Measurements from ENCODE around the gene GMPS. TPM values are rescaled to one million over a fixed set of nuclear protein-coding genes. Genes with fewer than 3 reads are reported as not detected.
A peak's percentile ranks its signal among the peaks of the same experiment; 100 is the strongest.
"Not testable (repeated sequence)": the region's sequence is repeated elsewhere in the genome, so short reads cannot be mapped to it uniquely, and the experiment has no call there.

Gene GMPS
- total and polyA plus RNA-seq, 4 experiments from 2014 or later = 50.5 to 103 (median 64.1) TPM

DNA sequence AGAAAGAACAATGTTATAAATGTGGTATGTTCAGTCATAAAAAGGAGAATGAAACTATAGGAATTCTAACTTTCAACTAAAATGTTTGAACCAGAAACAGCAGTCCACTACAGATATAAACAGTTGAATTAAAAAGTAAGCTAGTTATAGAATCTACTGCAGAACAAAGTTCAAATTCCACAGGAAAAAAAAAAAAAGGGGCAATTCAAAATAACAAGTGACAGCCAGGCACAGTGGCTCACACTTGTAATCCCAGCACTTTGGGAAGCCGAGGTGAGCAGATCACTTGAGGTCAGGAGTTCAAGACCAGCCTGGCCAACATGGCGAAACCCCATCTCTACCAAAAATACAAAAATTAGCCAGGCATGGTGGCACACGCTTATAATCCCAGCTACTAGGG is 21.0 kb upstream of the GMPS start:
- H3K4me3 ChIP-seq (ENCODE audit: low read length in 2 of 2); H3K36me3 ChIP-seq (ENCODE audit: insufficient read depth, low read length); H3K9me3 ChIP-seq (ENCODE audit: control insufficient read depth in 1 of 2, low read length in 2 of 2); H3K27ac ChIP-seq (ENCODE audit: low read depth, low read length); intact Hi-C loops (cut with micrococcal nuclease); H3K27me3 ChIP-seq (ENCODE audit: insufficient read depth, low read length); H3K9me3 Mint-ChIP-seq; DNase-seq; H3K27me3 Mint-ChIP-seq: not testable (repeated sequence)
- H3K36me3 Mint-ChIP-seq = peaks cover 15 to 40% of the 10 kb centered on the region in 2 donors
- peaks cover 42 to 79% (median 61%) of the 10 kb centered on the region in 4 donors for H3K4me1 Mint-ChIP-seq
- H3K27ac Mint-ChIP-seq = peak overlapping the region in 2 of 7 donors; percentile 8 to 17
- ChIA-PET CTCF (ENCODE audit: partially characterized antibody) (interaction anchor here (0.7 to 6.2 kb wide), 3 partner anchors 22 to 166 kb away, joined by 4 to 56 read pairs (median 4); partner anchors contain the start of gene C3orf33), POLR2A (ENCODE audit: partially characterized antibody) (interaction anchor here (1.5 kb wide), 1 partner anchor 20 kb away, joined by 3 read pairs; no protein-coding TSS in a partner anchor)
- H3K4me1 ChIP-seq (ENCODE audit: insufficient read depth, low read length) = peaks cover 79% of the 10 kb centered on the region
- H3K4me3 Mint-ChIP-seq = peak overlapping the region in 5 of 8 donors; percentile 2 to 83 (median 44)

DNA sequence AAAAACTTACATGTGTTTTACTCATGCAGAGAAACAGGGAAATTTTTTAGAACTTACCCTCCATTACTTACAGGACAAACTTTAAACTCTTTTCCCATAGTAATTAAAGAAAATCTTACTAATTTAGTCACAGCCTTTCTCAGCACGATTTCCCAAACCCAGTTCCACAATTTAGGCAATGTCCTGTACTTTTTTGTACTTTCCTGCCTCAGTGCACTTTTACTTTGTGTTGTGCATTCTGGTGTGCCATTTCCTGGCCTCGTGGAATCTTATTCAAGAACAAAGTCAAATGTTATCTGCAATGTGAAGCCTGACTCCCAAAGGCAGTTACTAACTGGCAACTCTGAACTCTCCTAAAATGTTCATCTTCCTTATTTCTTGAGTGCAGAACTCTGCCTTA is 18.1 kb upstream of the GMPS start:
- H3K4me1 Mint-ChIP-seq = peaks cover 37 to 72% (median 50%) of the 10 kb centered on the region in 4 donors
- no peaks in the 10 kb centered on the region for H3K27me3 Mint-ChIP-seq
- H3K9me3 Mint-ChIP-seq = peaks cover 0 to 4% (median 0%) of the 10 kb centered on the region in 8 donors
- peak overlapping the region; percentile 98 for H3K4me3 ChIP-seq (ENCODE audit: low read length in 2 of 2)
- peak overlapping the region; percentile 89 to 98 (median 96) for H3K4me3 Mint-ChIP-seq
- no peaks in the 10 kb centered on the region for H3K36me3 ChIP-seq (ENCODE audit: insufficient read depth, low read length)
- peaks cover 60% of the 10 kb centered on the region for H3K4me1 ChIP-seq (ENCODE audit: insufficient read depth, low read length)
- DNase-seq = no peak
- no peaks in the 10 kb centered on the region for H3K9me3 ChIP-seq (ENCODE audit: control insufficient read depth in 1 of 2, low read length in 2 of 2)
- ChIA-PET CTCF (ENCODE audit: partially characterized antibody) (interaction anchor here (1.6 to 6.2 kb wide), 6 partner anchors 11 to 46 kb away, joined by 3 to 56 read pairs (median 8); partner anchors contain the start of gene C3orf33), POLR2A (ENCODE audit: partially characterized antibody) (interaction anchor here (0.6 to 2.8 kb wide), 3 partner anchors 10 to 1308 kb away, joined by 3 to 61 read pairs (median 13); partner anchors contain the start of genes CCNL1 and GMPS)
- intact Hi-C loops (cut with micrococcal nuclease) = loop anchor here (10.0 kb wide), 2 partner anchors 822 to 962 kb away; partner anchors contain the start of gene TIPARP
- H3K27ac Mint-ChIP-seq = peak overlapping the region in 6 of 7 donors; percentile 24 to 99 (median 96)
- peak overlapping the region; percentile 77 for H3K27ac ChIP-seq (ENCODE audit: low read depth, low read length)
- H3K27me3 ChIP-seq (ENCODE audit: insufficient read depth, low read length) = no peaks in the 10 kb centered on the region
- H3K36me3 Mint-ChIP-seq = peaks cover 10 to 35% of the 10 kb centered on the region in 2 donors

GRCh38 chr3:155853214-155854140 is 17.0 kb upstream of the GMPS start:
- peaks cover 6 to 29% of the 10 kb centered on the region in 2 donors for H3K36me3 Mint-ChIP-seq
- DNase-seq = peak in 3 of 5 donors; percentile 6 to 50 (median 29)
- H3K9me3 Mint-ChIP-seq = peaks cover 0 to 4% (median 0%) of the 10 kb centered on the region in 8 donors
- H3K4me3 Mint-ChIP-seq = peak overlapping the region; percentile 89 to 98 (median 96)
- intact Hi-C loops (cut with micrococcal nuclease) = loop anchor here (1.0 to 10.0 kb wide), 9 partner anchors 9 to 1529 kb away; partner anchors contain the start of genes C3orf33, CCNL1, DHX36 and GMPS
- H3K27ac Mint-ChIP-seq = peak overlapping the region; percentile 94 to 100 (median 99)
- H3K27me3 Mint-ChIP-seq = no peaks in the 10 kb centered on the region
- H3K9me3 ChIP-seq (ENCODE audit: control insufficient read depth in 1 of 2, low read length in 2 of 2) = no peaks in the 10 kb centered on the region
- peak overlapping the region; percentile 77 for H3K27ac ChIP-seq (ENCODE audit: low read depth, low read length)
- H3K4me1 ChIP-seq (ENCODE audit: insufficient read depth, low read length) = peaks cover 52% of the 10 kb centered on the region
- H3K36me3 ChIP-seq (ENCODE audit: insufficient read depth, low read length) = no peaks in the 10 kb centered on the region
- H3K27me3 ChIP-seq (ENCODE audit: insufficient read depth, low read length) = no peaks in the 10 kb centered on the region
- ChIA-PET CTCF (ENCODE audit: partially characterized antibody) (interaction anchor here (1.6 to 6.2 kb wide), 7 partner anchors 10 to 47 kb away, joined by 3 to 56 read pairs (median 8); partner anchors contain the start of gene C3orf33), POLR2A (ENCODE audit: partially characterized antibody) (interaction anchor here (0.6 to 2.8 kb wide), 14 partner anchors 9 to 1321 kb away, joined by 3 to 61 read pairs (median 4); partner anchors contain the start of genes C3orf33, CCNL1, GMPS and PLCH1)
- H3K4me3 ChIP-seq (ENCODE audit: low read length in 2 of 2) = peak overlapping the region; percentile 98
- H3K4me1 Mint-ChIP-seq = peaks cover 31 to 62% (median 42%) of the 10 kb centered on the region in 4 donors

DNA sequence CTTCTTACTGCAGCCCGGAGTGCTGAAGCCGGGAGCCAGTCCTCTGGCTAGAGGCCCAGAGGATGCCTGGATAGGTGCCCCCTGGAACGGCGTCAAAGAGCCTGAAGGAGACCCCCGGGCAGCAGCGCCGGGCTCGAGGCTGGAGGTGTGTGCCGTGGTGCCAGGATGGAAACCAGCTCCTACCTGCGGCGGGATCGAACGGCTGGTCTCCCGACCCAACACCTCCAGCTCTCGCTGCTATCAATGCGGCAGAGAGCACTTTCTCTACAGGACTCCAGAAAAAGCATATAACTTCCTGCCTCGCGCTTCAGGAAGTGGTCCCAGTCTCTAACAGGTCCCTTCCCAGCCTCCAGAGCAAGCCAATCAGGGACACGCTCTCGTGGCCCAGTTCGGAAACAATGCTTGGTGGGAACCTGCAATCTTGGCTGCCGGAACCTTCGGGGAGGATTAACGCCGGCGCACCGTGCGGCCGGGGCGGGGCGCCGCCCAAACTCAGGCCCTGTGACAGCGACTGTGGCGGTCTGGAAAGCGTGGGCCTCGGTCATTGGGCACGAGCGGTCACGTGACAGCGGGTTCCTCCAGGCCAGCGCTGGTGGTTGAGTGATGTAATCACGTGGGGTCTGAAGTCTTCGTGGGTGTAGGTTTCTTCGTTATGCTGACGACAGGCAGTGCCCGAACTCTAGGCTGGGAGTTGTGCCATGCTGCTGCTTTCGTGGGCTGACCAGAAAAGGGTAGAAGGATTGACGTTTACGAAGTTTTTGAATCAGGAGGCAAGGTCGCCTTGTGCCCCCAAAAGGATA is 16.1 kb upstream of the GMPS start, which contains the start of gene SLC33A1:
Gene SLC33A1 (minus strand): TSS at position 287 of the 800 bp plus-strand sequence. CDS start 430 bp downstream, outside the sequence.
- peaks cover 0 to 4% (median 0%) of the 10 kb centered on the region in 8 donors for H3K9me3 Mint-ChIP-seq
- no peaks in the 10 kb centered on the region for H3K9me3 ChIP-seq (ENCODE audit: control insufficient read depth in 1 of 2, low read length in 2 of 2)
- H3K4me3 Mint-ChIP-seq = peak within 1 kb of the TSS; percentile 89 to 98 (median 96)
- POLR2A ChIA-PET (ENCODE audit: partially characterized antibody) = interaction anchor here (0.6 to 2.8 kb wide), 13 partner anchors 8 to 1320 kb away, joined by 3 to 61 read pairs (median 4); partner anchors contain the start of genes C3orf33, CCNL1, GMPS and PLCH1
- intact Hi-C loops (cut with micrococcal nuclease) = loop anchor here (1.0 to 10.0 kb wide), 9 partner anchors 8 to 1530 kb away; partner anchors contain the start of genes C3orf33, CCNL1, DHX36 and GMPS
- peak; percentile 99 for DNase-seq
- H3K4me3 ChIP-seq (ENCODE audit: low read length in 2 of 2) = peak within 1 kb of the TSS; percentile 98
- H3K27me3 Mint-ChIP-seq = no peaks in the 10 kb centered on the region
- no peaks in the 10 kb centered on the region for H3K36me3 ChIP-seq (ENCODE audit: insufficient read depth, low read length)
- peaks cover 44% of the 10 kb centered on the region for H3K4me1 ChIP-seq (ENCODE audit: insufficient read depth, low read length)
- H3K27me3 ChIP-seq (ENCODE audit: insufficient read depth, low read length) = no peaks in the 10 kb centered on the region
- CTCF ChIA-PET (ENCODE audit: partially characterized antibody) = interaction anchor here (1.6 to 6.2 kb wide), 6 partner anchors 9 to 48 kb away, joined by 4 to 56 read pairs (median 8); partner anchors contain the start of gene C3orf33
- H3K4me1 Mint-ChIP-seq = peaks cover 27 to 58% (median 38%) of the 10 kb centered on the region in 4 donors
- H3K36me3 Mint-ChIP-seq = peaks cover 6 to 26% of the 10 kb centered on the region in 2 donors
- H3K27ac ChIP-seq (ENCODE audit: low read depth, low read length) = peak within 1 kb of the TSS; percentile 77
- H3K27ac Mint-ChIP-seq = peak within 1 kb of the TSS; percentile 94 to 100 (median 99)

DNA sequence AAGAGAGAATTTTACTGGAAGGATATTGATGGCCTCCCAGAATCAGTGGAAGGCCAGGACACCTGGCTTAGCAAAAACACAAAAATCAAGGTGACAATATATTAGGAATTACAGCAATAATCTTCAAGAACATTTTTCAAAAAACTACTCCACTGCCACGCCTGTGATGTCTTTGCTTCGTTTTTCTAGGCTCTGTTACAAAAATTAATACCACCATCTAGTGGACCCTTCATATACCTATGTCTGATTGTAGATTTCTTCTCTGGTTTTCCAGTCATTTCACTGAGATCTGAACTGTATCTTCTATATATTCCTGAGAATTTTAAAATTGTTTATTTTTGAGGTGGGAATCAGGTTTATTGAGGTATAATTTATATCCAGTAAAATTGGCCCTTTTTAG is 10.6 kb upstream of the GMPS start:
- POLR2A ChIA-PET (ENCODE audit: partially characterized antibody) = no interaction called here
- Histone ChIP-seq H3K27ac (ENCODE audit: low read depth, low read length) (no peak overlapping the region), H3K36me3 (ENCODE audit: insufficient read depth, low read length) (no peaks in the 10 kb centered on the region), H3K4me1 (ENCODE audit: insufficient read depth, low read length) (peaks cover 20% of the 10 kb centered on the region), H3K4me3 (ENCODE audit: low read length in 2 of 2) (no peak overlapping the region), H3K9me3 (ENCODE audit: control insufficient read depth in 1 of 2, low read length in 2 of 2) (no peaks in the 10 kb centered on the region), H3K27me3 (ENCODE audit: insufficient read depth, low read length) (no peaks in the 10 kb centered on the region)
- H3K27ac Mint-ChIP-seq = peak overlapping the region in 3 of 7 donors; percentile 3 to 62 (median 4)
- intact Hi-C loops (cut with micrococcal nuclease) = loop anchor here (10.0 kb wide), 2 partner anchors 815 to 955 kb away; partner anchors contain the start of gene TIPARP
- CTCF ChIA-PET (ENCODE audit: partially characterized antibody) = interaction anchor here (4.3 kb wide), 1 partner anchor 54 kb away, joined by 27 read pairs; the partner anchor contains the start of gene C3orf33
- H3K9me3 Mint-ChIP-seq = no peaks in the 10 kb centered on the region
- no peaks in the 10 kb centered on the region for H3K27me3 Mint-ChIP-seq
- DNase-seq = peak in 1 of 5 donors; percentile 10
- H3K4me3 Mint-ChIP-seq = no peak overlapping the region
- peaks cover 8 to 31% (median 15%) of the 10 kb centered on the region in 4 donors for H3K4me1 Mint-ChIP-seq
- no peaks in the 10 kb centered on the region for H3K36me3 Mint-ChIP-seq

- H3K4me1 Mint-ChIP-seq = peaks cover 6 to 28% (median 13%) of the 10 kb centered on the region in 4 donors
- CTCF ChIA-PET (ENCODE audit: partially characterized antibody) = interaction anchor here (1.0 to 4.3 kb wide), 2 partner anchors 9 to 55 kb away, joined by 4 to 27 read pairs; partner anchors contain the start of gene C3orf33
- H3K4me3 ChIP-seq (ENCODE audit: low read length in 2 of 2); H3K36me3 Mint-ChIP-seq; H3K27ac ChIP-seq (ENCODE audit: low read depth, low read length); DNase-seq; H3K9me3 ChIP-seq (ENCODE audit: control insufficient read depth in 1 of 2, low read length in 2 of 2); H3K27me3 Mint-ChIP-seq; H3K4me3 Mint-ChIP-seq; intact Hi-C loops (cut with micrococcal nuclease); H3K27me3 ChIP-seq (ENCODE audit: insufficient read depth, low read length); H3K36me3 ChIP-seq (ENCODE audit: insufficient read depth, low read length); H3K9me3 Mint-ChIP-seq: not testable (repeated sequence)
- peak overlapping the region in 1 of 7 donors; percentile 4 for H3K27ac Mint-ChIP-seq
- POLR2A ChIA-PET (ENCODE audit: partially characterized antibody) = interaction anchor here (0.6 kb wide), 1 partner anchor 54 kb away, joined by 3 read pairs; the partner anchor contains the start of gene C3orf33
- H3K4me1 ChIP-seq (ENCODE audit: insufficient read depth, low read length) = peaks cover 14% of the 10 kb centered on the region
Measured at GRCh38 chr3:155860424-155860823, 10.0 kb upstream of the GMPS start.
